ENCODE results near the gene GRHL3.

GRHL3 gene

DNA sequence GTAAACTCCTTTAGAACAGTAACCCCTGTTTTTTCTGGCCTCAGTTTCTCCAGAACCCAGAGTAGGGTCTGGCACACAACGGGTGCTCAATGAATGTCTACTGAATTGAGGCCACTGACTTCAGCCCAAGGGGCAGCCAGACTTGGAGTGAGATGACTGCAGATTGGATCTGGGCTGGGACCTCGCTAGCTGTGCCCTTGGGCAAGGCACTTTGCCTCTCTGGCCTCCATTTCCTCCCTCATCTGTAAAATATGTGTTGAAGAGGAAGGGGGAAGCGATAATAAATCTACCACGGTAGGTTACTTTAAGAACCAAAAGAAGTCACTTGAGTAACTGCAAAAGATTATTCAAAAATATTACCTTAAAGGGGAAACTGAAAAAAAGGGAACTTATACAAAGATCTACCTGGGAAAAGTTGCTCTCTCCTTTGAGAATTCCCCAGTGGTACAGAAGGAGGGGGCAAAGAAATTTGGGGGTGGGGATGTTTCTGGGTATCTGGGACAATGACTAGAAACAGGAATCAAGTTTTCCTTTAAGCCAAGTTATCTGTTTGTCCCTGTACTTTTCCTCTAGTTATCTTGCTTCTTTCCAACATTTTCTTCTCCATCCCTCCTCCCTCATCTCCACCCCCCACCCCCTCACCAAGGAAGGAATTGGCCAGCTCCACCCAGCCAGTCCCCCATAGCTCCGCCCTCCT is 394 bp upstream of the GRHL3 start:
- no peak for DNase-seq

DNA sequence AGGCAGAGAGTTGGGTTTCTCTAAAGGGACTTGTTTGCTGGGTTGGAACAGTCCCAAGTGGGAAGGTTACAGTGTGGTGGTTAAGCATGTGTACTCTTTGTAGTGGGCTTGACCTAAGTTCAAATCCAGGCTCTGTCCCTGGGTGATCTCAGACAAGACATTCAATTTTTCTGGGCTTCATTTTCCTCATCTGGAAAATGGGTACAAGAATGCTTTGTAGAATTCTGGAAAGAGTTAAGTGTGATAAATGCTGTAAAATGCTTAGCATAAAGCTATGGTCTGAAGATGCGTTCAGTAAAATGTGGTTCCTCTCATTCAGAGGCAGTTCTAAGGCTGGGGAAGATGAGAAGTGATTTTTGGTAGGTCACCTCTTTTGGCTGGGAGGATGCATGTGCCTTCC is 805 bp downstream of the GRHL3 start:
- no peak for DNase-seq

DNA sequence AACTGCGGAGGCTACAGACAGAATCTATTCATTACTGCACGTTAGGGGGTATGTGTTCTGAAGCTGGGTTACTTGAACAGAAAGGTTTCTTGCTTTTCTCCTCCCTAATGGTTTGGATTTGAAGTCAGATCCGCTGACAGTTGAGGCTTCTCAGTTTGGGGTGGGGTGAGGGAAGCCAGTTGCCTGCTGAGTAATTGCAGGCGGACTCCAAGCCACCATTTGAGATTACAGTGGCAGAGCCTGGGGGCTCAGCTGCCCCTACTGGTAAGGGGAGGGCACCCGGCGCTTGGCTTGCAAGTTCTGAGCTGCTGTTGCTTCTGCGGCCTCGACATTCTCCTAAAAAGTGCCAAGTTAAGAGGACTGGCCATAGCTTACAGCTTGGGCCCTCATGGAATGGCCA is 2.0 kb downstream of the GRHL3 start:
- DNase-seq: no peak

DNA sequence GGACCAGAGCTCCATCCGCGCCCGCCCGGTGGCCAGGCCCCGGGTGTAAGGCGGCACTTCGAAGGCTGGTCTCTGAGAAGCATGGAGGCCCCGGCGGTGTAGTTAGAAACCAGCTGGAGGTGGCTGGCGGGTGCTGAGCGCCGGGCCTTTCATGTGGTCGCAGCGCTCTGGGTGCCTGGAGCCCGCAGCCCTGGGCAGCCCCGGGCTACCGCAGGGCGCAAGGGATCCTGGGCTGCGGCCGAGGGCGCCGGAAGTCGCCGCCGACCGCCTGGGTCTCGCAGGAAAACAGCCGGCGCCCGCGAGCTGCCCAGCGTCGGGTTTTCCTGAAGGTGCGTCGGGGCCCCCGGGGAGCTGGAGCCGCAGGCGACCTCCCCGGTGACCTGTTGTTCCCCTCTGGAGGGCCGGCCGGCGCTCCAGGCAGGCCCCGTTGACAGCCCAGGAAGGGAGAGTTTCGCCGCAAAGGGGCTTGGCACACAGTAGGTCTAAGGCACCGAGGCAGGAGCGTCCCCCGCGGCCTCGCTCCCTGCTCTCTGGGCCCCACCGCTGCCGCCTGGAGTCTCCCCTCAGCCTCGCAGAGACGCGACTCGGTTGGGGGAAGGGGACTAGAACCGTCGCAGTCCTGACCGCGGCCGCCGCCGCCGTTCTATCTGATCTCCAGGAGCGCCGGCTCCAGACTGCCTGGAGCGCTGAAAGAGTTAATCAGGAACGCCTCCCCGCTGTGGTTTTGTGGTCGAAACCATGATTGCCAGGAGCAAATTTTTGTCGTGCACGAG is 2.7 kb downstream of the GRHL3 start:
- DNase-seq: peak; percentile 24 to 28

DNA sequence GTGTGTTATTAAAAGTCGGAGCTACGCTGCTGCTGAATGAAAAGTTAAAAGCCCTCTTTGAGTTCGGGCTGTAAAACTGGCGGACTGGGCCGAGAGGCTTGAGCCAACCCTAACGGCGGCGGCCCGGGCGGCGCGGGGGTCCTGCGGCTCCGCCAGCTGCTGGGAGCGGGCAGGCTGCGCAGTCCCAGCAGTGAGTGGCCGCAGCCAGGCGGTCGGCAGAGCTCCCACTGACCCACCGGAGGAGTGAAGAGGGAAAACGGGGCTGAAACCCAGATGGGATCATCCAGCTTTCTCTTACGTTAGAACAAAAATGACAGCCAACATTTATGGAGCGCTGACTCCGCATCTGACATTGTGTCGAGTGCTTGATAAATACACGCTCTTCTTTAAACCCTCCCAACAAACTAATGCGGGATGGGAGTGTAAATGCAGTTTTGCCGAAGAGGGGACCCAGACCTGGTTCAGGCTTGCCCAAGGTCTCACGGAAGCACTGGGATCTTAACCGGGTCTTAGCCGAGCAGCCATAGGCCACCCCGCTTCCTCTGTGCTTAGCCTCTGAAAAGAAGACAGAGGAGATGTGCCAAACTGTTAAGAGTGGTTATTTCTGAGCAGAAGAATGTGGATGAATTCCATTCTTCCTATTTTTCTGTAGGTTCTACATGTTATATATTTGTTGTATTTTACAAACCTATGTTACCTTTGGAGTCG is 3.5 kb downstream of the GRHL3 start:
- DNase-seq: no peak

DNA sequence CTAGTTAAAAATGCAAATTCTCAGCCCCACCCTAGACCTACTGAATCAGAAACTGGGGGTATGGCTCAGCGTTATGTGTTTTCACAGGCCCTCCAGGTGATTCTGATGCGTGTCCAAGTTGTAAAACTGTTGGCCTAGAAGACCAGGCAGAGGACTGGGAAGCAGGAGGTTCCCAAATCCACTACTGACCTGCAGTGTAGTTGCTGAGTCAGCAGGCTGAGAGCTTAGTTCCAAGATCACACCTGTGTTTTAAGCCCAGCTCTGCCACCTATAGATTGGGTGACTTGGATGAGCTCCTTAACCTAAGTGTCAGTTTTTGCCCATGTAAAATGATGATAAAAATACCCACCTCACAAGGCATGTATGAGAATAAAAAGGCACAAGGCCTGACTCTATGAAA is 4.1 kb downstream of the GRHL3 start:
- no peak for DNase-seq

DNA sequence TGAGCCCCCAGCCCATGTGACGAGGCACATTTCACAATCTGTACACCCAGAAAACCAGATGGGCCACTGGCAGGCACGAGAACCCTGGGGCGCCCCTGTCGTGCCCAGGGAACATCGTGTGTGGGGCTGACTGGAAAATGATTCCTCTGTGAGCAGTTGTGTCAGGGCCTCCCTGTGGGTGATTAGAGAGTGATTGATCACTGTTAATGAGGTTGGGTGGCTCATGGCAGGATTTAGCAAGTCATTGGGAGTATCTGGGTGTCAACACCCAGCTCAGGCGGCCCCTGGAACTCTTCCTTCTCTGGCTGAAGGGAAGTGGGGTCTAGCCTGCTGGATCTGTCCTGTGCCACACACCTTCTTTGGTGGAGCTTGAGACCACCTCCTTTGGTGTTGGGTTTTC is 5.7 kb downstream of the GRHL3 start:
- DNase-seq: no peak

DNA sequence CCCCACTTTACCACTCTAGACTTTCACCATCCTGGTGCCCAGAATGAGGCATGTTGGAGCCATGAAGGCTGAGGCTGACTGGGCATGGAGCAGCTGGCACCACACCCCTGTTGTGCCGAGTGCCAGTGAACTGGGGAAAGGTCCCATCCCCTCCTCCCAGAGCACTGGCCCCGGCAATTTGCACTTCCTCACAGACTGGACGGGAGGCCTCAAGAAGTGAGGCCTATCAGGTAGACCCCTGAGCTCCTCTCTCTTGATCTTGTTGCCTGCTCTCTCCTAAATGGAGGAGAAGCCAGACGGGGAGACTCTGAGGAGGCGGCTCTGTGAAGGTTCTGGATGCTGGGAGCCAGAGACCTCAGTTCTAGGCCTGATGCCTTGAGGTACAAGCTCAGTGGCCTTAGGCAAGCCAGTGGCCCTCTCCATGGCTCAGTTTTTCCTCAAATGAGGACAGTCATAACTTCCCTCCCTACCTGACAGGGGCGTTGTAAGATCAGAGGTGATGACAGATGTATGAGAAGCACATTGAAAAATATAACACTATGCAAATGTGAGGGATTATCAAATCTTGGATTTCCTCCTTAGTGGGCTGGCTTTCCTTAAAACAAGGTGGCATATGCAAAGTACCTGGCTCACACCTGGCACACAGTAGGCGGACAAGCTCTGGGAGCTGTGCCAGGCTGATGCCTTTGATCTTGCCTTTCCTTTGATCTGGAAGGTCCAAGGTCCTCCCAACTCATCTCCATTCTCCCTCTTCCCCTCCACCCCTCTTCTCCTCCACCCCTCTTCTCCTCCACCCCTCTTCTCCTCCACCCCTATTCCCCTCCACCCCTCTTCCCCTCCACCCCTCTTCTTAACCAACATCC is 6.7 kb downstream of the GRHL3 start:
- no peak for DNase-seq

DNA sequence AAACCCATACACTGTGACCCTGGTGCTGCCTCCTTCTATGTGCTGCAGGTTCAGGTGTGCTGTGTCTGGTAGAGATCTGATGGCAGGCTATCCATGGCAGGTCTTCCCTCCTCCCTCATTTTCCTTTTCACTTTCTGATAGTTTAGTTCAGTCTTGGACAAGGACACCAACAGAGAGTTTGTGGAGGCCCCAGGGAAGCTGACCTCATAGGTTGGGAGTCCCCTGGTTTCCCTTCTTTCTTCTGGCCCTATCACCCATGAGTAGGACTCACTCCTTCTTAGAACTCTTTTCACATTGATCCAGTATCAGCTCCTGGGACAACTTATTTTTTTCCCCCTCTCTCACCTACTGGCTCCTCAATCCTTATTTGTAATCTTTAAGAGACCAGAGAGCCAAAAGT is 8.3 kb downstream of the GRHL3 start:
- DNase-seq: no peak

DNA sequence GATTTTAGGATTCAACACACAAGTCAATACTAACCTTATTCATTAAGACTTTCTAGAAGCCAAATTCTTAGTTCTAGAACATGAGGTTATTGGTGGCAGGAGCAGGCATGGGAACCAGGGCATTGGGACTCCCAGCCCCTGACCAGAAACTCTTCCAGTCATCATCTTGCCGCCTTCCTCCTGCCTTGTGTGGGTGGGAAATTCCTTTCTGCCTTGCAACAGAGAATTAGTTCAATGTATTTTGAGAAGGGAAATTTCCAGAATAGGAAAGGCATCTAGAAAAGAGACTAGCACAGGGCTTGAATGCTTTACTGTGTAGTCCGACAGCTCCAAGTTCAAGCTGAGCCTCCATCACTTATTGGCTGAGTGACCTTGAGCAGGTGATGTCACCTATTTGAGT is 8.7 kb downstream of the GRHL3 start:
- DNase-seq: no peak

DNA sequence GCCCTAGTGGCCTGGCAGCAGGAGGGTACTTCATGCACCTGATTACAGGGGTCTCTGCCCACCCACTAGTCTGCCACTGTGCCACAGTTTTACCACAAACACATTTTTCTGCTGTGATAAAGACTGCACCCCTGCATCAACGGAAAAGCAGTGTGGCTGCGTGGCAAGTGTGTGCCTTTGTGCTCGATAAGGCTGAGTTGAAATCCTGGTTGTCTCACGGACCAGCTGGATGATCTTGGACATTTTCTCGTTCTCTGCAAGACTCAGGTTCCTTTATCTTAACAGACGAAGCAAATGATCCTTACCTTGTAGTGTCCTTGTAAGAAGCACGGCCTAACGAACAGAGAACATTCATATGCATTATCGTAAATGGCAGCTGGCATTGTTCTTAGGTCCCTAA is 10.2 kb downstream of the GRHL3 start:
- DNase-seq: no peak

DNA sequence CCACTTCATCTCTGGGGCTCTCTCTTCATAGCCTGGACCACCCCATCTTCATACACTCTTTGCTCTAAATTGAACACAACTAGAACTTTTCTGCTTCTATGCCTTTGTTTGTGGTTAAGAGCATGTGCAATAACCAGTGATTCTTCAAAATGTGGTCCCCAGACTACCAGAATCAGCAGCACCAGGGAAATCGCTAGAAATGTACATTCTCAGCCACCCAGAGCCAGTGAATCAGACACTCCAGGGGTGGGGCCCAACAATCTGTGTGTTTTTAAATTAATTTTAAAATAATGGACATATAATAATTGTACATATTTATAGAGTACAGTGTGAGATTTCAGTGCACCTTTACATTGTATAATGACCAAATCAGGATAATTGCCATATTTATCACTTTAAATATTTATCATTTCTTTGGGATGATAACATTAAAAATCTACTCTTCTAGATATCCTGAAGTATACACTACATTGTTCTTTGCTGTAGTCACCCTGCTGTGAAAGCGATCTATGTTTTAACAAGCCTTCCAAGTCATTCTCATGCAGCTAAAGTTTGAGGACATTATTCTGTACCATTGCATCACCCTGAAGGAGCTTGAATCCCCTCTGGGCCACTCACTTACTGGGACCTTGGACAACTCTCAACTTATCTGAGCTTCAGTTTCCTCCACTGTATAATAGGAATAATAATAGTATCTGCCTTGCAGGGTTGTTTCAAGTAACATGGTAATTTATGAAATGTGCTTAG is 10.8 kb downstream of the GRHL3 start:
- DNase-seq: no peak

DNA sequence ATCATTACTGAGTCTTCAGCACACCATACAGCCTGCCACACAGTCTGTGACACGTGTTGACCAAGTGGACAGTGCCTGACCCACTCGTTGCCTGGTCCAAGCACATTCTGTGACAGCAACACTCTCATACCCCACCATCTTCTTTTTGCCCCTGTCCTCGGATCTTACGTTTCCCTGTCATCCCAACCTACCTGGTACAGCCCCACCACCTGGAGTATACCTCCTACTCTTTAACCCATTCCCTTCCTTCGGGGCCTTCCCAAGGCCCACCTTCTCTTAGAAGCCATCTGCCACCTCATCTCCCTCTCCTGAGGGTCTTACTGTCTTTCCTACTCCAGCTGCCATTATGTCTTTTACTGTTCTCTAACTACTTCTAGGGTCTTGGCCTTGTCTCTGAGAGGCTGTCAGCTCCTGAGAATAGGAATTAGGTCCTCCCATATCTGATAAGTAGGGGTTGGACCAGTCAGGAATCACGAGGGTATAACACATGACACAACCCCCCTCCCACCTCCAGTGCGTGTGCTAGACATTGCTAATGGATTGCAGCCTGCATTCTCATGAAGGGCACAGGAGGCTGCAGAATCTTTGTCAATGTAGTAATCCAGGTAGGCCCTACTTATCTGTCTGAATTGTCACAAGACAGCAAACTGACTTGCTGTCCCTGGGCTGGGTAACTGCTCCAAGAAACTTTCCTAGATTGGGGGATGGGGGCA is 13.0 kb downstream of the GRHL3 start:
- DNase-seq: no peak

DNA sequence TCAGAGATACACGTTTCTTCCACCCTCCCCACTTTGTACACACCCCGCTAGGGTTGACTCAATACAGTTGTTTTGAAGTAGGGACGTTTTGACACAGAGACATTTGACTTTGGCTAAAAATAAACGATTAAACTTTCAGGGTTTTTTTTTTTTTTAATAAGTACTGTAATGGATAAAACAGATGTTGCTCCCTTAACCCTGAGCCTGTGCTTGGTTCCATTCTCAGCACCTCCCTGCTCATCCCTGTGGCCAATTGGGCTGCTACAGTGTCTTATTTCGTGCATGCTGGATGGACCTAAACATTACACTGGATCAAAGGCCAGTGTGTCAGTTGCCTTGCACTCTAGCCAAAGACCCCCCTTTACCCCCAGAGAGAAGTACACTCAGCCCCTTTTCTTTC is 16.9 kb downstream of the GRHL3 start:
- no peak for DNase-seq

DNA sequence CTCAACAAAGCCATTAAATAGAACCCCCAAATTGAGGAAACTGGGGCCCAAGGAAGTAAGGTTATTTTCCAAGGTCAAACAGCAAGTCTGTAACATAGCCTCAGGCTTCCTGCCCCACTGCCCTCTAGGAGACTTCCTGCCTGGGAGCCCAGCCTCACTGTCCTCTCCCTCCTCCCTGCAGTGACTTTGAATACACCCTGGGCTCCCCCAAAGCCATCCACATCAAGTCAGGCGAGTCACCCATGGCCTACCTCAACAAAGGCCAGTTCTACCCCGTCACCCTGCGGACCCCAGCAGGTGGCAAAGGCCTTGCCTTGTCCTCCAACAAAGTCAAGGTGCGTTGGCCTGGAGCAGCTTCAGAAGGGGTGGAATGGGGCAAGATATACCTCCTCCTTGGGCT is 18.3 kb downstream of the GRHL3 start:
- no peak for DNase-seq

DNA sequence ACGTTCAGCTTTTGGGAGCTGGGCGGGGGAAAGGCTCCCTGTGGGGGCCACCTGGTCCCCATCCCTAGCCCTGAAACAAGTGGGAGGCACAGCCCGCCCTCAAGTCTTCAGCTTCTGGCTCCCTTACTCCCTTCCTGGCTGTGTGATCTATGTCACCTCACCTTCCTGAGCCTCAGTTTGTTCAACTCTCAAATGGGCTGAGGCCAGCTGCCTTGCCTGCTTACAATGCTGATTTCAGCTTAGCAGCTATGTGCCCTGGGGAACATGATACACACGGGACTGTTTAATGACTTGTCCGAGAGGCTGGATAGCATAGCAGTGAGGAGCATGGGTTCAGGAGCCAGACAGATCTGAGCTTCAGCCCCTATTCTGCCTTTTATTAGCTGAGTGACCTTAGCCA is 19.3 kb downstream of the GRHL3 start:
- no peak for DNase-seq

DNA sequence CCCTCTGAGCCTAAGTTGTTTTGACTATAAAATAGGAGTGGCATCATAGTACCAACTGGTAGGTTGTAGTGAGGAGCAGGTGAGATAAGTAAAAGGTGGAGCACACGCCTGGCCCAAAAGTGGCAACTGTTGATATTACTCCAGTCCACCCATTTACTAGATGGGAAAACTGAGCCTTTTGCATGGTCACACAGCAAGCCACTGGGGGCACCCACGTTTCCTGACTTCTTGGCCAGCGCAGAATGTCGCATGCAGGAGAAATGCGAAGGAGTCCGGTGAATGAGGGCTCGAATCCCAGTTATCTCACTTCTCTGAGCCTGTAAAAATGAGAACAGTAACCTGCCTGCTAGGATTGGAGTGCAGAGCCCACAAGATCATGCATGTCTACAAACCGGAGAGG is 20.8 kb downstream of the GRHL3 start:
- no peak for DNase-seq

DNA sequence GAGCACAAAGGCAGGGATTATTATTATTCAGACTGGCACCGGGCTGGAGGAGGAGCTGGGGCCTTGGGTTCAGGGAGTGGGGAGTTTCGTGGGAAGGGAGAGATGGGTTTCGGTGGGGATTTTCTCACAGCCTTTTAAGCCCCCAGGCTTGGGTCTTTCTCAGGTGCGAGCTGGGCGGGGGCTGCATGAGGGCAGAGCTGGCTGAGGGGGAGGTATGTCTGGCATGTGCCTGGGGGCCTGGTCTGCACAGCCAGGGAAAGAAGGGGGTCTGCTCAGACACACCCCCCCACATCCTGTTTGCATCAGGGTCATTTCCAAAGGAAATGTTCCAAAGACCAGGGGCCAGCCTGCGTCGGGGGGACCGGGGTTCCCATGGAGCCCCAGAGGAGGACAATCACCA is 21.6 kb downstream of the GRHL3 start:
- DNase-seq: no peak

DNA sequence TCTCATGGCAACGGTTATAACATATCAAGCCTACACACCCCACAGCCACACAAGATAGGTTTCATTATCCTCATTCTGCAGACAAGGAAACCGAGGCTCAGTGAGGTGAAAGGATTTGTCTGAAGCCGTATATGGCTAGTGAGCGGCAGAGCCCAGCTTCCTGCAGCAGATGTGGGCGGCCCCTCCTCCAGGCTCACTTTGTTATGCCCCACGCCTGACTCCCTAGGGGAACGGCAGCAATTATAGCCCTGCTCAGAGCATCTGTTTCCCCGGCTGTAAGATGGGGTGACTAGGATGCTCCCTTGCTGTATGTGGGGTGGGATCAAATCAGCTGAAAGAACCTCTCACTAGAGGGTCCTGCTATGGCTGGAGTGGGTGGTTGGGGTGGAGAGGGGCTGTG is 22.1 kb downstream of the GRHL3 start:
- DNase-seq: no peak

DNA sequence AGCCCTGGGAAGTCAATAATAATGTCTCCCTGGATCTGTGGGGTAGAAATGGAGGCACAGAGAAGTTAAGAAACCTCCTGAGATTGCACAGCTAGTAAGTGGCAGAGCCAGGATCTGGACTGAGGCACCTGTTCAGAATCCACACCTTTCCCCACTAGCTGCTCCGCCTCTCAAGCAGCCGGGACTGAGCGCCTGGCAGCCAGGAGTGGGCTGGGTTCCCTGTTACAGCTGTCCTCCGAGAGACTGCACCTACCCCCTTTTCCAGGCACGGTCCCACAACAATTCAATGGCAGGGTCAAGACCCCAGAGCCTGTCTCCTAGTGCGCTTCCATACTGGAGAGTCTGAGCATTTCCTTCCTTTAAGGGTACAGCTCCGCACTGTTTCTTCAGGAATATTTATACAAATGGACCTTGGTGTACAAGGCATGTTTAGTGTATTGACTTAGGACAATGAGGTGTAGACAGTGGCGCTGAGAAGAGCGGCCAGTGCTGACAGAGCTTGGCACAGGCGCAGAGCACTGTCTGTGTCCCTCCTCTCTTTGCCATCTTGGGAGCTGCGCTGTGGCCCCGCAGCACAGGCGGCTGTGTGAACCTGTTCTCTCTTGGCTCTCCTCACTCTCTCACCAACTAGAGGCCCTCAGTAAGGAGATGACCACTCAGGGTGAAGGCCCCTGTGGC is 24.4 kb downstream of the GRHL3 start:
- no peak for DNase-seq

DNA sequence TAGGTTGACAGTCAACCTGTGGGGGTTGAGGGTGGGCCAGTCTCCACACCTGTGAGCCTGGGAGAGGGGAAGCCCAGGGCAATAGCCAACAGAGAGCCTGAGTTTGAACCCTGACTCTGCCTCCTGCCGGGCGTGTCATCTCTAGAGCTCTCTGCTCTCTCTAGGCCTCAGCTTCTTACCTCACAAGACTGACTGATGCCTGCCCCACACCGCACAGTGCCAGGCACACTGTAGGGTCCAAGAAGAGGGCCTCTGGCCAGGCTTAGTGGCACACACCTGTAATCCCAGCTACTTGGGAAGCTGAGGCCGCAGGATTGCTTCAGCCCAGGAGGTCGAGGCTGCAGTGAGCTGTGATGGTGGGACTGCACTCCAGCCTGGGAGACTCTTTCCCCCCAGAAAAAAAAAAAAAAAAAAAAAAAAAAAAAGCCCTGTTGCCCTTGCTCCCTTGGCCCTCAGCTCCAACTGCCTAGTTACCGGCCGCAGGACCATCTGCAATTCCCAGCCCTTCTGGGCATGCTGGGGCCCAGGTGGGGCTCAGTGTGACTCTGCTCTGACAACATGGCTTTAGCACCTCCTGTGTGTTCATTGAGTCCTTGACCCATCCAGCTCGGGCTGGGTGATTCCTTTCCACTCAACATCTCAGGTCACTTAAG is 25.1 kb downstream of the GRHL3 start:
- no peak for DNase-seq

Measured in Kasumi-1 (cell line).